GM04503 (cell line): ENCODE measurements around the gene SERPINB7.

Experiments
- DNase-seq: peaks from one replicate; pipeline ENCODE4 v3.0.0-alpha.2; 2012; ENCODE audit warnings: low read depth

The SERPINB7 gene

GRCh38 chr18:63844254-63844653 lies 69.0 kb downstream of the SERPINB7 start:
- DNase-seq: no peak

- no peak for DNase-seq
These were observed 72.9 kb downstream of the SERPINB7 start for GRCh38 chr18:63848159-63848558.

GRCh38 chr18:63850020-63850419 lies 74.8 kb downstream of the SERPINB7 start:
- no peak for DNase-seq

DNA sequence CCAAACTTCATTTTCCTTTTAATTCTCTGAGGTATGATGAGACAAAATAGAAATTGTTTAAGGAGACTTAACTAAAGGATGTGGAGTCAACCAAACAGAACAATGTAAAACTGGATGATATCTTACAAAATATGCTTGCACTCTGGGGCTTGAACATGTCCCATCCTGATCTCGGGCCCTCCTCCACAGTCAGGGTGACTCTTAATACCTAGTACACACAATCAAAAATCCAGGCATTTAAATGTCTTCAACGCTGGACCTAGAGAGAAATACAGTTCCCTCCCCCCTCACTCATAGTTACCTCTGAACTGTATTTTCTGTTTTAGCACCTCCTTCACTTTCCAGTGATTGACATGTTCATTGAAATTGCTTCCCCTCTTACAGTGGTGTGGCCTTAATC lies 75.4 kb downstream of the SERPINB7 start:
- no peak for DNase-seq
